ENCODE results near the gene CIBAR2.

DNA sequence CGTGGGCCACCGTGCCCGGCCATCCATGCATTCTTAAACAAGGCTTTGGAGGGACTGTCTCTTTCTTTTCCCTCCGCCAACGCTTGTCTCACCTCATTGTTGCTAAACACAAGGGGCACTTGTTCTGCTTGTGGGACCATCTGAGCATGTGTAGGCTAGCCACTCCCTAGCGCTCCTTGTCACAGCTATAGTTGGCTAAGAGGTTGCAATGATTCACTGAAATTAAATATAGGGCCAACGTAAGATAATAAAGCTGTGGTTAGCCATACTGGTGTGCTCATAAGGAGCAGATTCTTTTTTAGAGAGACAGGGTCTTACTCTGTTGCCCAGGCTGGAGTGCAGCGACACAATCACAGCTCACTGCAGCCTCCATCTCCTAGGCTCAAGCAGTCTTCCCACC is 43.5 kb downstream of the CIBAR2 start:
- TF ChIP-seq, protein P1, sequence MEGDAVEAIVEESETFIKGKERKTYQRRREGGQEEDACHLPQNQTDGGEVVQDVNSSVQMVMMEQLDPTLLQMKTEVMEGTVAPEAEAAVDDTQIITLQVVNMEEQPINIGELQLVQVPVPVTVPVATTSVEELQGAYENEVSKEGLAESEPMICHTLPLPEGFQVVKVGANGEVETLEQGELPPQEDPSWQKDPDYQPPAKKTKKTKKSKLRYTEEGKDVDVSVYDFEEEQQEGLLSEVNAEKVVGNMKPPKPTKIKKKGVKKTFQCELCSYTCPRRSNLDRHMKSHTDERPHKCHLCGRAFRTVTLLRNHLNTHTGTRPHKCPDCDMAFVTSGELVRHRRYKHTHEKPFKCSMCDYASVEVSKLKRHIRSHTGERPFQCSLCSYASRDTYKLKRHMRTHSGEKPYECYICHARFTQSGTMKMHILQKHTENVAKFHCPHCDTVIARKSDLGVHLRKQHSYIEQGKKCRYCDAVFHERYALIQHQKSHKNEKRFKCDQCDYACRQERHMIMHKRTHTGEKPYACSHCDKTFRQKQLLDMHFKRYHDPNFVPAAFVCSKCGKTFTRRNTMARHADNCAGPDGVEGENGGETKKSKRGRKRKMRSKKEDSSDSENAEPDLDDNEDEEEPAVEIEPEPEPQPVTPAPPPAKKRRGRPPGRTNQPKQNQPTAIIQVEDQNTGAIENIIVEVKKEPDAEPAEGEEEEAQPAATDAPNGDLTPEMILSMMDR (IDR thresholded peaks at IDR 0.05): no peak
- no peak for TF ChIP-seq POLR2A (IDR thresholded peaks at IDR 0.05; ENCODE audit: low read depth)
- TF ChIP-seq EP300 (IDR thresholded peaks at IDR 0.05): no peak

Data from esophagus muscularis mucosa (tissue), 4 donors.